A549 (cell line): ENCODE measurements around the gene XRCC2. TPM values are rescaled to one million over a fixed set of nuclear protein-coding genes. Genes with fewer than 3 reads are reported as not detected.

Source experiments
- ATAC-seq, 2 experiments: fragments of 200-7000 bp in 1 of 2; fragments of >200 bp in 1 of 2; cut with Nextera tagmentation in 1 of 2; cut with Tn5 transposase in 1 of 2; 3 replicates each; pipeline versions ENCODE4 v1.8.0 to v1.9.1; 2018 to 2020; ENCODE audit warnings: mild to moderate bottlenecking in 1 of 2, moderate library complexity in 1 of 2
- CTCF ChIA-PET: fragments of 300-600 bp; sonication (Branson Sonifier 250); formaldehyde crosslinking; extraction: SDS; loops from one replicate; lab custom pipeline; 2021; ENCODE audit warnings: antibody characterized with exemption, inconsistent platforms; lab: Yijun Ruan, JAX
- POLR2A ChIA-PET: fragments of 350-600 bp; formaldehyde crosslinking; extraction: SDS; loops from one replicate; lab custom pipeline; 2021; ENCODE audit warnings: antibody characterized with exemption, inconsistent platforms; lab: Yijun Ruan, JAX
- DNase-seq, 2 experiments: peaks; one replicate each; pipeline versions ENCODE4 v3.0.0 to v3.0.0-alpha.2; 2011 to 2016; ENCODE audit warnings: low read depth in 1 of 2, low spot score in 1 of 2
- FAIRE-seq: peaks from 2 replicates; lab custom pipeline; 2011; peaks lifted over from hg19 to GRCh38; lab: Jason Lieb, UNC
- H3K27ac ChIP-seq, 2 experiments: fragments of >200 bp; sonication (Bioruptor Twin); formaldehyde crosslinking; 3 replicates each; pipeline ENCODE4 v1.5.1; 2016 to 2017
- H3K4me1 ChIP-seq: fragments of >200 bp; sonication (Bioruptor Twin); formaldehyde crosslinking; 3 replicates; pipeline ENCODE4 v1.6.1; 2016
- H3K4me2 ChIP-seq: fragments of >200 bp; sonication (Bioruptor Twin); formaldehyde crosslinking; 3 replicates; pipeline ENCODE4 v1.6.1; 2016
- H3K4me3 ChIP-seq: fragments of >200 bp; sonication (Bioruptor Twin); formaldehyde crosslinking; 3 replicates; pipeline ENCODE4 v1.5.1; 2016
- H3K9me3 ChIP-seq: fragments of >200 bp; sonication (Bioruptor Twin); formaldehyde crosslinking; 3 replicates; pipeline ENCODE4 v1.6.1; 2016
- BHLHE40 ChIP-seq: IDR thresholded peaks from 2 replicates; pipeline ENCODE4 v1.6.1; 2012; ENCODE audit warnings: low read depth, low read length, inconsistent platforms
- CBX8 ChIP-seq: fragments of 200-600 bp; sonication (generic); IDR thresholded peaks from 2 replicates; pipeline ENCODE4 v1.6.1; 2016
- CHD2 ChIP-seq: fragments of 150-350 bp; IDR thresholded peaks from 2 replicates; pipeline ENCODE4 v1.6.1; 2014; ENCODE audit warnings: low read length; ENCODE audit not compliant: partially characterized antibody
- EHMT2 ChIP-seq: fragments of 200-600 bp; sonication (generic); IDR thresholded peaks from 2 replicates; pipeline ENCODE4 v1.6.1; 2016; ENCODE audit warnings: antibody characterized with exemption, low read depth, mild to moderate bottlenecking, moderate library complexity
- FOSB ChIP-seq: fragments of 250-450 bp; sonication (Bioruptor Pico); IDR thresholded peaks from 2 replicates; pipeline ENCODE4 v1.5.0; 2020; ENCODE audit warnings: mild to moderate bottlenecking, moderate library complexity
- HDAC2 ChIP-seq: fragments of 200-600 bp; sonication (generic); IDR thresholded peaks from 2 replicates; pipeline ENCODE4 v1.6.1; 2016
- HEYL ChIP-seq: fragments of 250-450 bp; sonication (Bioruptor Pico); IDR thresholded peaks from 2 replicates; pipeline ENCODE4 v1.8.0; 2021; ENCODE audit warnings: mild to moderate bottlenecking, moderate library complexity
- JUN ChIP-seq, 2 experiments: fragments of >200 bp; sonication (Bioruptor Twin); formaldehyde crosslinking; IDR thresholded peaks; 2 replicates in 1 of 2; 3 replicates in 1 of 2; pipeline ENCODE4 v1.6.1; 2016 to 2017
- KDM1A ChIP-seq: fragments of 200-600 bp; sonication (generic); IDR thresholded peaks from 2 replicates; pipeline ENCODE4 v1.6.1; 2016; ENCODE audit warnings: low read depth, mild to moderate bottlenecking
- MAZ ChIP-seq: fragments of 150-350 bp; IDR thresholded peaks from 2 replicates; pipeline ENCODE4 v1.6.1; 2014; ENCODE audit warnings: antibody characterized with exemption, low read depth, low read length, borderline replicate concordance
- NFE2L2 ChIP-seq: fragments of 150-350 bp; conservative IDR thresholded peaks from 2 replicates; pipeline ENCODE4 v1.6.1; 2014; ENCODE audit warnings: low read length
- NPAS2 ChIP-seq: fragments of 250-450 bp; sonication (Bioruptor Pico); IDR thresholded peaks from 2 replicates; pipeline ENCODE4 v1.8.0; 2022; ENCODE audit warnings: mild to moderate bottlenecking, moderate library complexity, borderline replicate concordance
- PHF8 ChIP-seq: fragments of 200-600 bp; sonication (generic); IDR thresholded peaks from 2 replicates; pipeline ENCODE4 v1.6.1; 2016; ENCODE audit warnings: low read depth, mild to moderate bottlenecking, antibody characterized with exemption, moderate library complexity, borderline replicate concordance
- POLR2A ChIP-seq: IDR thresholded peaks from 2 replicates; pipeline ENCODE4 v1.6.1; 2012; ENCODE audit warnings: mild to moderate bottlenecking, low read length
- POLR2AphosphoS2 ChIP-seq: conservative IDR thresholded peaks from 2 replicates; pipeline ENCODE4 v1.6.1; 2012; ENCODE audit warnings: low read length, improper control_type of control experiment, inconsistent platforms
- RCOR1 ChIP-seq: fragments of 150-350 bp; IDR thresholded peaks from 2 replicates; pipeline ENCODE4 v1.6.1; 2014; ENCODE audit warnings: antibody characterized with exemption, low read length, low read depth
- RNF2 ChIP-seq: fragments of 200-600 bp; sonication (generic); IDR thresholded peaks from 2 replicates; pipeline ENCODE4 v1.6.1; 2016; ENCODE audit warnings: low read depth, mild to moderate bottlenecking, antibody characterized with exemption, moderate library complexity, borderline replicate concordance
- WGBS: methylation state at CpG from one replicate; pipeline ENCODE4 v1.1.6; 2017; ENCODE audit errors: missing lambda C conversion rate; 5-methylcytosine and 5-hydroxymethylcytosine counted together
- polyA plus RNA-seq, 4 experiments: library from polyadenylated mRNA; depleted of rRNA in 3 of 4; stranded (reverse); fragments of >200 nt; fragmentation: RNase III in 1 of 4; extraction: RNeasy Plus Mini Kit Qiagen cat#74134 plus additional on column Dnase treatment in 1 of 4; gene quantifications; 2 replicates in 3 of 4; 3 replicates in 1 of 4; pipeline ENCODE4 v1.2.3, GENCODE V29; 2011 to 2017
- TF ChIP-seq, protein P1 (sequence below): IDR thresholded peaks from 2 replicates; pipeline ENCODE4 v1.6.1; 2012; ENCODE audit warnings: low read depth, borderline replicate concordance
- TF ChIP-seq, protein P2 (sequence below): fragments of >200 bp; sonication (Bioruptor Twin); formaldehyde crosslinking; IDR thresholded peaks from 3 replicates; pipeline ENCODE4 v1.5.1; 2016
- TF ChIP-seq, protein P3 (sequence below): fragments of 250-450 bp; sonication (Bioruptor Pico); IDR thresholded peaks from 2 replicates; pipeline ENCODE4 v1.5.0; 2020; ENCODE audit warnings: low read depth, mild to moderate bottlenecking, moderate library complexity
- TF ChIP-seq, protein P4 (sequence below): fragments of 450-650 bp; IDR thresholded peaks from 2 replicates; pipeline ENCODE4 v1.6.1; 2014; ENCODE audit warnings: antibody characterized with exemption

Gene XRCC2
- polyA plus RNA-seq, 2 of the 4 experiments (the other 2 are of a cell fraction) = 12.3 to 13.1 TPM

DNA sequence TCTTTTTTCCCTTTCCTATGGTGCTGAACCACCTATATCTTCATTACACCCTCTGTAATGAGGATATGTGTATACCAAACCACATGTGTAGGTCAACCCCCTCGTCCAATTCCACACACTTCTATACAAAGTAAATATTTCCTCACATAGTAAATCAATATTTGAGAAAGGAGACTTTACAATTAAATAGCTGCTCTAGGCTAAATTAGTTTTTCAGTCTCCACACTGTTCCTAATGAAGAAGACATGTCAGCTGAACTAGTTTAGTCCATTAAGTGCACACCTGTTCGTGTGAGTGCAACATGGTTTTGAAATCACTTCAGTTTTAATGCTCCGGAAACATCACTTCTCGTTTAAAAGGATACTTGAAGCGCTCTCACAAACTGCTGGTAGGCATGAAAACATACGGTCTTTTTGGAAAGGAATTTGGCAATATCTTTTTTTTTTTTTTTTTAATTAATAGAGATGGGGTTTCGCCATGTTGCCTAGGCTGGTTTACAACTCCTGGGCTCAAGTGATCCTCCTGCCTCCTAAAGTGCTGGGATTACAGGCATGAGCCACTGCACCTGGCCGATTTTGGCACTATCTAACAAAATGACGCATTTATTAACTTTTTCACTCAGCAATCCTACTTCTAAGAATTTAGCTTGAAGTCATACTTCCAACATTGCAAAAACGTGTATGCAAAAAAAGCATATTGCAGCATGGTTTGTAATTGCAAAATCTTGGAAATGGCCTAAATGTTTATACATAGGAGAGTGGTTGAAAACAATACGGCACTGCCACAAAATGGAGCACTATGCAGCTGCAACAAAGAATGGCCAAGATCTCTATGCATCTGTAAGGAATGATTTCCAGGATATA, 2.1 kb upstream of the XRCC2 start:
- WGBS = 72% methylated on average over 11 of the region's 11 CpGs
- Histone ChIP-seq H3K9me3 (no peaks in the 10 kb centered on the region), H3K4me1 (0 out of 3 replicates have a peak, but pooled peaks cover 4% of the 10 kb centered on the region), H3K4me3 (no peak overlapping the region), H3K27ac (no peak overlapping the region), H3K4me2 (no peak overlapping the region)
- FAIRE-seq = no peak
- no peak for DNase-seq
- POLR2A ChIA-PET = interaction anchor here (0.7 kb wide), 1 partner anchor 82 kb away, joined by 3 read pairs; no protein-coding TSS in a partner anchor
- TF ChIP-seq FOSB (CRISPR knock-in tag) = no peak
- no peak for TF ChIP-seq MAZ
- no peak for TF ChIP-seq PHF8
- TF ChIP-seq NPAS2 (CRISPR knock-in tag) = no peak
- no peak for TF ChIP-seq BHLHE40
- no peak for TF ChIP-seq KDM1A
- no peak for TF ChIP-seq POLR2AphosphoS2
- no peak for TF ChIP-seq POLR2A
- TF ChIP-seq, protein P1, sequence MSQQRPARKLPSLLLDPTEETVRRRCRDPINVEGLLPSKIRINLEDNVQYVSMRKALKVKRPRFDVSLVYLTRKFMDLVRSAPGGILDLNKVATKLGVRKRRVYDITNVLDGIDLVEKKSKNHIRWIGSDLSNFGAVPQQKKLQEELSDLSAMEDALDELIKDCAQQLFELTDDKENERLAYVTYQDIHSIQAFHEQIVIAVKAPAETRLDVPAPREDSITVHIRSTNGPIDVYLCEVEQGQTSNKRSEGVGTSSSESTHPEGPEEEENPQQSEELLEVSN = no peak
- no peak for TF ChIP-seq HDAC2
- no peak for TF ChIP-seq CHD2
- TF ChIP-seq CBX8 = no peak
- TF ChIP-seq, protein P2, sequence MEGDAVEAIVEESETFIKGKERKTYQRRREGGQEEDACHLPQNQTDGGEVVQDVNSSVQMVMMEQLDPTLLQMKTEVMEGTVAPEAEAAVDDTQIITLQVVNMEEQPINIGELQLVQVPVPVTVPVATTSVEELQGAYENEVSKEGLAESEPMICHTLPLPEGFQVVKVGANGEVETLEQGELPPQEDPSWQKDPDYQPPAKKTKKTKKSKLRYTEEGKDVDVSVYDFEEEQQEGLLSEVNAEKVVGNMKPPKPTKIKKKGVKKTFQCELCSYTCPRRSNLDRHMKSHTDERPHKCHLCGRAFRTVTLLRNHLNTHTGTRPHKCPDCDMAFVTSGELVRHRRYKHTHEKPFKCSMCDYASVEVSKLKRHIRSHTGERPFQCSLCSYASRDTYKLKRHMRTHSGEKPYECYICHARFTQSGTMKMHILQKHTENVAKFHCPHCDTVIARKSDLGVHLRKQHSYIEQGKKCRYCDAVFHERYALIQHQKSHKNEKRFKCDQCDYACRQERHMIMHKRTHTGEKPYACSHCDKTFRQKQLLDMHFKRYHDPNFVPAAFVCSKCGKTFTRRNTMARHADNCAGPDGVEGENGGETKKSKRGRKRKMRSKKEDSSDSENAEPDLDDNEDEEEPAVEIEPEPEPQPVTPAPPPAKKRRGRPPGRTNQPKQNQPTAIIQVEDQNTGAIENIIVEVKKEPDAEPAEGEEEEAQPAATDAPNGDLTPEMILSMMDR = no peak
- no peak for TF ChIP-seq NFE2L2
- TF ChIP-seq JUN (IDR thresholded peaks at IDR 0.05) = no peak
- no peak for TF ChIP-seq RCOR1
- no peak for TF ChIP-seq EHMT2
- TF ChIP-seq, protein P3, sequence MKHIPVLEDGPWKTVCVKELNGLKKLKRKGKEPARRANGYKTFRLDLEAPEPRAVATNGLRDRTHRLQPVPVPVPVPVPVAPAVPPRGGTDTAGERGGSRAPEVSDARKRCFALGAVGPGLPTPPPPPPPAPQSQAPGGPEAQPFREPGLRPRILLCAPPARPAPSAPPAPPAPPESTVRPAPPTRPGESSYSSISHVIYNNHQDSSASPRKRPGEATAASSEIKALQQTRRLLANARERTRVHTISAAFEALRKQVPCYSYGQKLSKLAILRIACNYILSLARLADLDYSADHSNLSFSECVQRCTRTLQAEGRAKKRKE (CRISPR knock-in tag) = no peak
- TF ChIP-seq HEYL (CRISPR knock-in tag) = no peak
- CTCF ChIA-PET = interaction anchor here (0.6 kb wide), 1 partner anchor 653 kb away, joined by 4 read pairs; the partner anchor contains the start of gene GALNT11
- no peak for ATAC-seq

DNA sequence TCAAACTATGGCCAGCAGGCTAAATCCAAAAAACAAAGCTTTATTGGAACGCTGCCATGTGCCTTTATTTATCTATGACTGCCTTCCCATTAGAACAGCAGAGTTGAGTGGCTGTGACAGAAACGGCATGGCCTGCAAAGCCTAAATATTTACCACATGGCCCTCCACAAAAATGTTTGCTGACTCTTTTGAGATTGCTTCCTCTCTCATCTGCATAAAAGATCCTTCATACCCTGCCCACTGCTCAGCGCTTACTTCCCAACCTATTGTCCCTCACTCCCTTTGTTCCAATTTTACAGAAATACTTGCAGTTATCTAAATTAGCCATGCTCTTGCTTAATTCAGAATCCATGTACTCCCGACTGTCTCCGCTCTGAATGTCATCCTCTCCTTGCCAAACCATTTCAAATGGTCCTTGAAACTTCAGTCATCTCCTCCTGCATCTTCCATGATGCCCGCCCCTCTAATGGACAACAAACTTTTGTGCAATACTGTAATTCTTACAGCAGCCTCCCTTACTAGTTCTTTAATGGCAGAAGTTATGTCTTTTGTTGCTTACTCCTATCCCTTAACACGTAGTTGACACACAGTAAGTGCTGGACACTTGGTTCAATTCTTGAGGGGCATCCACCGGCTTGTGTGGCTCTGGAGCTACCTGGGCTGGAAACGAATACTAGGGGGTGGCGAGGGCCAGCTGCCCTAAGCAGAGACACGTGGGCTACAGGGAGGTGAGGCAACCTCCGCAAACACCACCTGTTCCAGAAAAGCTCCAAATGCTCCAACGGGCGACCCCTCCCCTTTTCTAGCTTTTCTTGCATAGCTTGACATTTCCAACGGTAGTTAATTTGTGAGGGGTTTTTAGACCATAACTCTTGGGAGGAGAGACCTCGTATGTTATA, 832 bp downstream of the XRCC2 start:
- TF ChIP-seq, protein P3 (CRISPR knock-in tag) = peak; percentile 36; the same call in 1 of the 2 replicates
- TF ChIP-seq, protein P4, sequence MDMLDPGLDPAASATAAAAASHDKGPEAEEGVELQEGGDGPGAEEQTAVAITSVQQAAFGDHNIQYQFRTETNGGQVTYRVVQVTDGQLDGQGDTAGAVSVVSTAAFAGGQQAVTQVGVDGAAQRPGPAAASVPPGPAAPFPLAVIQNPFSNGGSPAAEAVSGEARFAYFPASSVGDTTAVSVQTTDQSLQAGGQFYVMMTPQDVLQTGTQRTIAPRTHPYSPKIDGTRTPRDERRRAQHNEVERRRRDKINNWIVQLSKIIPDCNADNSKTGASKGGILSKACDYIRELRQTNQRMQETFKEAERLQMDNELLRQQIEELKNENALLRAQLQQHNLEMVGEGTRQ = peak; percentile 43
- TF ChIP-seq RNF2 = no peak
- TF ChIP-seq, all 56 proteins: peak for 2
- ATAC-seq (peak; percentile 77 to 78), DNase-seq (peak; percentile 43 to 53), FAIRE-seq (no peak)
- Histone ChIP-seq H3K4me2 (peak overlapping the region; percentile 96), H3K27ac (peak overlapping the region; percentile 85 to 86), H3K4me3 (peak overlapping the region; percentile 82), H3K4me1 (0 out of 3 replicates have a peak, but pooled peaks cover 4% of the 10 kb centered on the region), H3K9me3 (no peaks in the 10 kb centered on the region)
- WGBS = 10% methylated on average over 16 of the region's 16 CpGs
- POLR2A ChIA-PET = no interaction called here
- CTCF ChIA-PET = no interaction called here
